HG03342 (cell line): ENCODE results near the gene THSD7A.

Experiments used
- ATAC-seq: cut with Tn5 transposase; IDR thresholded peaks from one replicate; pipeline ENCODE4 v1.9.1; 2021; ENCODE audit warnings: mild to moderate bottlenecking, moderate library complexity; ENCODE audit not compliant: unreplicated experiment

THSD7A gene

DNA sequence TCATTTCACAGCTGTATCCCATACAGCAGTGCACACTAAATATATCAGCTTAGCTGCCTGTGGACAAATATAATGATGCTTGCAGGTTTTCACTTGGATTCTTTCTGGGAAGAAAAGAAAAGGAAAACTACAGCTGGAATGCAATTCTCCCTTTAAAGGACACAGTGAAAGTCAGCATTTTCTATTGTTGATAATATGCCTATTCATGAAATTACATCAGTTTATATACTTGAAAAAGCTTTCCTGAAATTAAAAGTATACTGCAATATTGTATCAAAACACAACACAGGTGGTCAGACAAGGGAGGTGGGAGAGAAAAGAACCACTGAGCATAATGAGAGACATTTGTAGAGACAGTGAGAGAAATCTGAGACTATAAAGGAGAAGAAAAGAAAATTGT lies 20.3 kb downstream of the THSD7A start:
- ATAC-seq, result no peak

- ATAC-seq, result no peak
Measured at GRCh38 chr7:11810043-11810625, 21.9 kb downstream of the THSD7A start.

- no peak for ATAC-seq
Measured at GRCh38 chr7:11807000-11807399, 25.0 kb downstream of the THSD7A start.

- ATAC-seq, result no peak
Measured at GRCh38 chr7:11804621-11805020, 27.4 kb downstream of the THSD7A start.

- no peak for ATAC-seq
Measured at GRCh38 chr7:11795231-11795630, 36.8 kb downstream of the THSD7A start.

- no peak for ATAC-seq
Measured at GRCh38 chr7:11792166-11792565, 39.8 kb downstream of the THSD7A start.

DNA sequence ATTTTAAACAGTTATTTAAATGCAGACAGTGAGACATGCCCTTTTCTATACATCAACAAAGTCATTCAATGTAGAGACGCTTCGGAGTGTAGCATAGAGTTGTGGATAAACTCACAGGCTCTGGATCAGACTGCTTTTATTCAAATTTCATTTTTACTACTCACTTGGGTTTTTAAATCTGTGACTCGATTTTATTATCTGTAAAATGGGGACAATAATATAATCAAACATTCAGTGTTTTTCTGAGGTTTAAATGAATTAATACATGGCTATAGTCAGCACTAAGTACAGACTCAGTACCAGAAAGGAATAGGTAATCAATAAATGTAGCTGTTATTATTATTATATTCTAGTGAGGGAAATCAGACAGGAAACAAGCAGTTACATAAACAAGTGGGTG lies 43.4 kb downstream of the THSD7A start:
- ATAC-seq, result no peak

GRCh38 chr7:11787534-11787933 lies 44.5 kb downstream of the THSD7A start:
- no peak for ATAC-seq

GRCh38 chr7:11786186-11786585 lies 45.8 kb downstream of the THSD7A start:
- ATAC-seq, result no peak

DNA sequence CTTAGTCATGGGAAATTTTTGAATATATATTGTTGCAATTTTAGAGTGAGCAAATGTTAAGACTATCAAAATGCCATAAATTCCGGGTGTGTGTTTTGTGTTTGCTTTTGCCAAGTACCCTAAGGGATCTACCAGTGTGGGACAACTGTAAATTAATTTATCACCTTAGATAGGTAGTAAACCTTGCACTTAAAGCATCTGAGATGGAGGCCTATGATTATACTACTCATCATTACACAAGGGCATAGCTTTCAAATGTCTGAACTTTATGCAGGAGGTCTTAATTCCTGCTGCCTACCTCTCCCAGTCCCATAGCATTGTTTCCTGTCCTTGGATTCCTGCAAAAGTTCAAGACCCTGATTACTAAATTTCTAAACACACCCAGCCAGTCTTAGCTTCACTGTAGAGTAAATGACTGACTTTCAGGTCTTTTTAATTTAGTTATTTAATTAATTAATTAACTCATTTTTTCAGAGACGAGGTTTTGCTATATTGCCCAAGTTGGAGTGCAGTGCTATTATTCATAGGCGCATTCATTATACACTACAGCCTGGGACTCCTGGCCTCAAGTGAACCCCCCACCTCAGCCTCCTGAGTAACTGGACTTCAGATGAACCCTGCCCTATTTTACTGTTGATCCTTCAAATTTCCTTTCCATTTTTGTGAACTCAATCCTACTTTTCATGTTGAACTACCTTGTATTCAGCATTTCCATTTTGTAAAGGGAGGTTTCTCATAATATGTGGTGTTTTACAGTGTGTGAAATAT lies 47.0 kb downstream of the THSD7A start:
- ATAC-seq, result no peak

- ATAC-seq, result no peak
Measured at GRCh38 chr7:11779864-11780674, 51.9 kb downstream of the THSD7A start.

DNA sequence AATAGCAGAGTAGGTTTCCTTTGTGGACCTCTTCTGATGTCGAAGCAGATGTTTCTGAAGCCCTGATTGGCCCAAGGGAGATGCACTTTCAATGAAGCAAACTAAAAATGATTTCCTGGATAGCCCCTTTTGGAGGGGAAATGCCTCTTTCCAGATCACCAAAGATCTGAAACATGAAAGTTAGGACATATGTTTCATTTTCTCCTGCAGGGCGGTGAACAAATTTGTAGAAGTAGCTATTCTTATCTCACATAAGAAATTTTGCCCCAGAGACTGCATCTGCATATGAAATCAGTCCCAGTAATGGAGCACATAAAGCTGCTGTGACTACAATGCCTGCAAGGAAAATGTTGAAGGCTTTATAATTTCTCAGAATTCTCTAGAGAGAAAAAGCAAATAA lies 56.0 kb downstream of the THSD7A start:
- no peak for ATAC-seq

DNA sequence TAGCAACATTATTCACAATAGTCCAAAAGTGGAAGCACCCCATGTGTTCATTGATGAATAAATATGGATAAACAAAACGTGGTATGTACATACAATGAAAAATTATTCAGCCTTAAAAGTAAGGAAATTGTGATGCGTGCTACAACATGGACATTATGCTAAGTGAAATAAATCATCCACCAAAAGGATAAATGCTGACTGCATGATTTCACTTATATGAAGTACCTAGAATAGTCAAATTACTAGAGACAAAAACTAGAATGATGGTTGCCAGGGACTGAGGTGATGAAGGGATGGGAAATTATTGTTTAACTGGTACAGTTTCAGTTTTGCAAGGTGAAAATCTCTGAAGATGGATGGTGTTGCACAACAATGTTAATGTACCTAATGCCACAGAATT lies 56.6 kb downstream of the THSD7A start:
- no peak for ATAC-seq

GRCh38 chr7:11768263-11768662 lies 63.7 kb downstream of the THSD7A start:
- ATAC-seq, result no peak

GRCh38 chr7:11767148-11767547 lies 64.8 kb downstream of the THSD7A start:
- no peak for ATAC-seq

- no peak for ATAC-seq
Measured at GRCh38 chr7:11760372-11760771, 71.6 kb downstream of the THSD7A start.

DNA sequence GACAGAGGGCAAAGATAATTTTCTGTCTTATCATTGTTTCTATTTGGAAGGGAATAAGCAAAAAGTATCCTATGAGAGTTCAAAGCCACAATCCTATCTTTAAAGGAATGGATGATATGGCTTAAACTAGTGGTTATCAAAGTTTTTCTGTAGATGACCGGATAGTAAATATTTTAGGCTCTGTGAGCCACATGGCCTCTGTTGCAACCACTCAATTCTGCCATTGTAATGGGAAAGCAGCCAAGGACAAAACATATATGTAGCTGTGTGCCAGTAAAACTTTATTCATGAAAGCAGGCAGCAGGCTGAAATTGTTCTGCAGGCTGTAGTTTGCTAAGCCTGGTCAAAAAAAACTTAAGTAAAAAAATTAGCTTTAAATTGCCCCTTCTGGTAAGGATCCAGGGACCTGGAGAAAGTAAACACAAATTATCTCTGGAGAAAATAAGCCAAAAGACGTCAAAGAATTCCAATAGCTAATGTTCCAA lies 73.3 kb downstream of the THSD7A start:
- ATAC-seq, result no peak

- ATAC-seq, result no peak
Measured at GRCh38 chr7:11757153-11757552, 74.8 kb downstream of the THSD7A start.

GRCh38 chr7:11754933-11755332 lies 77.1 kb downstream of the THSD7A start:
- ATAC-seq, result no peak

- ATAC-seq, result peak; percentile 55
Measured at GRCh38 chr7:11754123-11754522, 77.9 kb downstream of the THSD7A start.

DNA sequence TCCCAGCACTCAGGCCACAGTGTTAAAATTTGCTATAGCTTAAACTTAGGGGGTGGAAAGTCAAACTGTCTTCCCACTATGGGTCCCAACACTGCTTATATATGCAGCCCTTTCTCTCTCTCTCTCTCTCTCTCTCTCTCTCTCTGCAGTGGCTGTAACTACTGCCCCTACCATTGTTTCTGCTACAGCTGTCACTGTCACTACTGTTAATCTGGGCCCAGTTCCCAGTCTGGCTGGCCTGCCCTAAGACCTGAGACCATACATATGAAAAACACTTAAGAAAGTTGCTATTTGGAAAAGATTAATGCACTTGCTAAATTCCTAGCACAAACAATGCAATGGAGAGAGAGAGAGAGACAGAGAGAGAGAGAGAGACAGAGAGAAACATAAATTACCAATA lies 78.6 kb downstream of the THSD7A start:
- no peak for ATAC-seq
